ENCODE data around the gene TMCO6.

TMCO6 gene

GRCh38 chr5:140674211-140674610 is 35.0 kb downstream of the TMCO6 start:
- DNase-seq = no peak

DNA sequence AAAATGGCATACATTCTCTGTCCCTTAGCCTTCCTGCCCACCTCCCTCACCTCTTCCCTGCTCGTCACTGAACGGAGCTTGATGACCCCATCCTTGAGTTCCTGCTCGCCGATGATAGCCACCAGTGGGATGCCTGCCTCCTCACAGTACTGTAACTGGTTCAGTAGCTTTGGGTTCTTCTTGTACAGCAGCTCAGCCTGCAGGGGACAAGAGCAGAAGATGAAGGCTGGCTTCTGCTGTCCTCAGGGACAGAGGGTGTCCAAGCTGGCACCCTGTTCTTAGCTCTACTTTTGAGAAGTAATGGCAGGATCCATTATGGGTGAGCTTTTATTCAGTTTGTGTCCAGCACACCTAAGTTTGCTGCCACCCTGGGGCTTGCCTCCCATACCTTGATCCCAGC is 35.4 kb downstream of the TMCO6 start:
- DNase-seq = no peak

DNA sequence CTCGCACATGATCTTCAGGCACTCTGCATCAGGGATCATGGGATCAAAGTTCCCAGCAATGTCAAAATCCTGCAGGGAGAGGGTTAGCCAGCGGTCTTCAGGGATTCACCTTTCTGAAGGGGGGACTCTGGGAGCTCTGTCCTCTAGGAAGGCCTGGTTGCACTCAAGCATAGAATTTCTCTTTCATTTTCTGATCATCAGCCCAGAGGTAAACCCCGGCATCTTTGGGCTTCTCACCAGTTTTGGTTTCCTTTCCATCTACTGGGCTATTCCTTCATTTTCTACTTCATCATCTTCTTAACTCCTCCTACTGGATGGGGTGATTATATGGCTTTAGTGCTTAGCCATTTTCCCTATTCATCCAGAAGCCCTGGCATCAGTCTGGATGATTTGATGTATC is 38.7 kb downstream of the TMCO6 start:
- DNase-seq = no peak

GRCh38 chr5:140678993-140679392 is 39.7 kb downstream of the TMCO6 start:
- no peak for DNase-seq

DNA sequence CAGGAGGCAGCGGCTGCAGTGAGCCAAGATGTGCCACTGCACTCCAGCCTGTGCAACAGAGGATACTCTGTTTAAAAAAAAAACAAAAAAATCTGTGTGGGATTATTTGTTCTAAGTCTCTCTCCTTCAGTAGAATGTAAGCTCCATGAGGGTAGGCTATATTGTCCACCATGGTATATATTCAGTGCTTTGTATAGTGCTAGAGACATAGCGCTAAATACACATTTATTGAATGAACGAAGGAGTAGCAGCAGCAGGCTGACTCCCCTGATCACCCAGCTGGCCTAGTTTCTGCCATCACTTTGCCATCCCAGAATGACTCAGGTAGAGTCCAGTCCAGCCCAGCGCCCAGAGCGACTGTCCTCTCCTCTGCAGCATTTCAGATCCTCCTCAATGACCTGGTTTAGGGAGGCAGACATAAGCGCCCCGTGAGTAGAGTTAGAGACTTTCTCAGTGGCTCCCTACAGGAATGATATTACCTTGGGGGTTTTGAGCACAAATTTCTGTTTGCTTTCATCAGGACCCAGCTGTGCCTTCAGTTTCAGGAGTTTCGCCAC is 51.2 kb downstream of the TMCO6 start:
- no peak for DNase-seq

DNA sequence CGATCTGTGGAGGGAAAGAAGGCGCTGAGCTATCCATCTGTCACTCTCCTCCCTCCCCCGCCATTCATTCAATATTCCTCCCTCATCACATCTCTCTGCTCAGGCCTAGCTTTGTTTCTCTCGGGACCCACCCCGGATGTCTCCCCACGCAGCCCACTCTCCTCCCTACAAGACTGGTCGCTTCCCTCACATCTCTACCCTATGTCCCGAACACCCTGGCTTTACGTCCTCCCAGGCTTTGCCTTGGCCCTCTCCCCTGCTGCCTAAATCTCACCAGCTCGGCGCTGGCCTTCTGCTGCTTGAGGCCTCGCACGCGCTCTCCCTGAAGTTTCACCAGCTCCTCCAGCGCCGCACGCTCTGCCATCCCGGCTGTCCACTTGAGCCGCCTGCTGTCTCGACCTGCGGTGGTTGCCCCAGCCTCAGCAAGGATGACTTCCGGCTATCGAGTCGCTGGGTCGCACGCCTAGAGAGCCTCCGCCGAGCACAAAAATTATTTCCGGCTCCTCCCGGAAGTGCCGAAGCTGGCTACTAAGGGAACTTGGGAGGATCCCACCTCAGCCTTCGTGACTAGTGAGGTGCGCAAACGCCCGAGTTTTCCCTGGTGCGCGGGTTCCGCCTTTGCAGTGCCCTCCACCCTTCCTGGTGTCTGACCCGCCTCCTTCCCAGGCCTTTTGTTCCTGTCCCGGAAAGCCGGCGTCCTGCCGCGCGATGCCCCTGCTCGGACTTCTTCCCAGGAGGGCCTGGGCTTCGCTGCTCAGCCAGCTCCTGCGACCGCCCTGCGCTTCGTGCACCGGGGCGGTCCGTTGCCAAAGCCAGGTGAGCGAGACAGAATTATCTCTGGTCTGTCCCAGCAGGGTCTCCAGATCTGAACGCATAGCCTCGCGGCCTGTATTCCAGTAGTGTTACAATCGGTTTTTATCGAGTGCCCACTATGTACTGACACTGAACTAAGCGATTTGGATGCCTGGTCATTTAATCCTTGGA is 52.0 kb downstream of the TMCO6 start, which contains the start of the genes HARS1 and HARS2:
Gene HARS1 (minus strand): TSS at position 430 of the 984 bp plus-strand sequence. CDS start 66 bp downstream, at position 364.
Gene HARS2 (plus strand): TSS at position 515 of the 984 bp plus-strand sequence. CDS start 194 bp downstream, at position 709.
- DNase-seq = peak; percentile 93

DNA sequence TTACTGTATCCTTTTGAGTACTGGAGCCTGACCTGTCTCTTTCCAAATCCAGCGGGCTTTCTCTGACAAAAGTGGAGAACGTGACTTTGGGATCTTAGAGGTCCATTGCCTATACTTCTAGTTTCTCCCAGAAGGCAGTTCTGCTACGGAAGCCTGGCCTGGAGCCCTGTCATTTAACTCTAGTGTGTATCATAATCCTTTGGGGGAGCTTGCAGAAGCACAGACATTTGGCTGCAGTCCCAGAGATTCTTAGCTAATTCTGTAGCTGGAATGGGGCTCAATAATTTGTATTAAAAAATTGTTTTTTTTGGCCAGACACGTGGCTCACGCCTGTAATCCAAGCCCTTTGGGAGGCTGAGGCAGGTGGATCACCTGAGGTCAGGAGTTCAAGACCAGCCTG is 55.0 kb downstream of the TMCO6 start:
- no peak for DNase-seq
